K562 (cell line): ENCODE measurements around the gene COQ4. TPM values are rescaled to one million over a fixed set of nuclear protein-coding genes. Genes with fewer than 3 reads are reported as not detected.

ENCODE experiments used
- ATAC-seq: fragments of 200-7000 bp; cut with Tn5 transposase; 3 replicates; pipeline ENCODE4 v1.9.1; 2020; ENCODE audit warnings: moderate library complexity
- BruUV-seq: library from RNA; stranded (reverse); fragments of 400-500 nt; replicated peaks from 2 replicates; lab custom pipeline; 2021; lab: Mats Ljungman, UMichigan
- CTCF ChIA-PET: fragments of 300-600 bp; formaldehyde crosslinking; extraction: SDS; loops from one replicate; lab custom pipeline; 2021; ENCODE audit warnings: low intra/inter-chr PET ratio; lab: Yijun Ruan, JAX
- POLR2A ChIA-PET: fragments of 300-600, 350-650 bp; sonication (Branson Sonifier 250); formaldehyde crosslinking; extraction: SDS; loops from one replicate; lab custom pipeline; 2021; ENCODE audit warnings: antibody characterized with exemption, inconsistent platforms; lab: Yijun Ruan, JAX
- DNase-seq, 4 experiments: peaks; one replicate each; pipeline versions ENCODE4 v3.0.0 to v3.0.0-alpha.2; 2011 to 2018; ENCODE audit warnings: low spot score in 3 of 4, mixed read lengths in 3 of 4; ENCODE audit errors: extremely low read depth in 1 of 4
- FAIRE-seq: peaks from 2 replicates; lab custom pipeline; 2011; peaks lifted over from hg19 to GRCh38; lab: Jason Lieb, UNC
- H2AFZ ChIP-seq: 2 replicates; pipeline ENCODE4 v1.6.0; 2011; ENCODE audit warnings: low read depth, low read length, control low read depth, inconsistent platforms
- H3K27ac ChIP-seq: fragments of 200-600 bp; 3 replicates; pipeline ENCODE4 v1.8.0; 2011; ENCODE audit warnings: low read depth, mild to moderate bottlenecking, control low read depth, inconsistent platforms, low read length, moderate library complexity, mixed read lengths; ENCODE audit errors: extremely low read depth
- H3K27me3 ChIP-seq, 2 experiments: fragments of 300-600 bp in 1 of 2; 2 replicates in 1 of 2; 3 replicates in 1 of 2; pipeline versions ENCODE4 v1.6.0 to v1.8.0; 2011; ENCODE audit warnings: inconsistent platforms in 2 of 2, low read length in 2 of 2, mild to moderate bottlenecking in 1 of 2, mixed read lengths in 1 of 2, moderate library complexity in 1 of 2; ENCODE audit not compliant: control insufficient read depth in 2 of 2, insufficient read depth in 2 of 2
- H3K36me3 ChIP-seq: fragments of 300-600 bp; 3 replicates; pipeline ENCODE4 v1.8.0; 2011; ENCODE audit warnings: mild to moderate bottlenecking, low read length, inconsistent platforms; ENCODE audit not compliant: control insufficient read depth, insufficient read depth
- H3K4me1 ChIP-seq, 2 experiments: fragments of 200-600 bp in 1 of 2; replicated peaks in 1 of 2; 2 replicates in 1 of 2; 3 replicates in 1 of 2; pipeline versions ENCODE4 v1.5.1 to v1.8.0; 2011; ENCODE audit warnings: inconsistent platforms in 2 of 2, low read length in 2 of 2, mild to moderate bottlenecking in 1 of 2, mixed read lengths in 1 of 2, moderate library complexity in 1 of 2; ENCODE audit not compliant: control insufficient read depth in 2 of 2, insufficient read depth in 2 of 2
- H3K4me2 ChIP-seq: 2 replicates; pipeline ENCODE4 v1.6.1; 2011; ENCODE audit warnings: low read length, control low read depth, inconsistent platforms, mixed read lengths; ENCODE audit not compliant: insufficient read depth
- H3K4me3 ChIP-seq: fragments of 200-600 bp; sonication (generic), shearing (Covaris generic); 2 replicates; pipeline ENCODE4 v1.5.1; 2016; ENCODE audit warnings: control low read depth, inconsistent platforms
- H3K79me2 ChIP-seq: fragments of 200-600 bp; 3 replicates; pipeline ENCODE4 v1.8.0; 2011; ENCODE audit warnings: low read length, inconsistent platforms; ENCODE audit not compliant: control insufficient read depth, insufficient read depth
- H3K9ac ChIP-seq, 2 experiments: 2 replicates each; pipeline versions ENCODE4 v1.6.0 to v1.6.1; 2011; ENCODE audit warnings: low read depth in 2 of 2, low read length in 2 of 2, control low read depth in 1 of 2, inconsistent platforms in 1 of 2, mild to moderate bottlenecking in 1 of 2, mixed read lengths in 1 of 2; ENCODE audit not compliant: insufficient read depth in 1 of 2
- H3K9me1 ChIP-seq: one replicate; pipeline ENCODE4 v1.6.0; 2011; ENCODE audit warnings: inconsistent platforms, mild to moderate bottlenecking, low read length, moderate library complexity; ENCODE audit not compliant: control insufficient read depth, insufficient read depth
- H3K9me3 ChIP-seq: replicated peaks from 2 replicates; pipeline ENCODE4 v1.5.1; 2011; ENCODE audit warnings: low read depth, low read length, inconsistent platforms; ENCODE audit not compliant: control insufficient read depth, insufficient read depth
- H4K20me1 ChIP-seq: replicated peaks from 2 replicates; pipeline ENCODE4 v1.6.1; 2011; ENCODE audit warnings: low read length, inconsistent platforms, mixed read lengths; ENCODE audit not compliant: control insufficient read depth, insufficient read depth
- FOXJ2 ChIP-seq: fragments of 200-800 bp; sonication (Bioruptor generic); IDR thresholded peaks from 2 replicates; pipeline ENCODE4 v1.6.1; 2016; ENCODE audit warnings: missing genetic modification characterization, missing compliant biosample characterization
- HDAC2 ChIP-seq: fragments of 450-650 bp; IDR thresholded peaks from 2 replicates; pipeline ENCODE4 v1.6.1; 2016; ENCODE audit warnings: mild to moderate bottlenecking
- HMG20A ChIP-seq: fragments of 450-650 bp; formaldehyde crosslinking; conservative IDR thresholded peaks from 2 replicates; pipeline ENCODE4 v1.4.0; 2020; ENCODE audit warnings: mild to moderate bottlenecking, mixed read lengths
- HNRNPUL1 ChIP-seq: fragments of 200-400 bp; formaldehyde crosslinking; IDR thresholded peaks from 2 replicates; pipeline ENCODE4 v1.6.1; 2017; ENCODE audit warnings: low read length
- MAFF ChIP-seq: IDR thresholded peaks from 2 replicates; pipeline ENCODE4 v1.6.1; 2012; ENCODE audit warnings: low read length, improper control_type of control experiment
- MCM5 ChIP-seq: fragments of 450-650 bp; IDR thresholded peaks from 2 replicates; pipeline ENCODE4 v1.6.1; 2016; ENCODE audit warnings: low read depth
- NFATC3 ChIP-seq: fragments of 450-650 bp; IDR thresholded peaks from 2 replicates; pipeline ENCODE4 v1.6.1; 2017; ENCODE audit warnings: mild to moderate bottlenecking
- PML ChIP-seq: IDR thresholded peaks from 2 replicates; pipeline ENCODE4 v1.6.1; 2012; ENCODE audit warnings: low read length, inconsistent platforms
- PRMT5 ChIP-seq: sonication (generic); formaldehyde crosslinking; IDR thresholded peaks from 2 replicates; pipeline ENCODE4 v1.5.0; 2020; ENCODE audit warnings: missing genetic modification reagents
- RBM14 ChIP-seq: fragments of 200-400 bp; formaldehyde crosslinking; IDR thresholded peaks from 2 replicates; pipeline ENCODE4 v1.6.1; 2018; ENCODE audit warnings: low read depth, mild to moderate bottlenecking, low read length, moderate library complexity, borderline replicate concordance; ENCODE audit not compliant: insufficient read depth
- RFX5 ChIP-seq: IDR thresholded peaks from 2 replicates; pipeline ENCODE4 v1.6.1; 2011; ENCODE audit warnings: low read depth, mild to moderate bottlenecking, improper control_type of control experiment, low read length
- TCF7 ChIP-seq: sonication (generic); IDR thresholded peaks from 2 replicates; pipeline ENCODE4 v1.6.1; 2016; ENCODE audit warnings: antibody characterized with exemption, borderline replicate concordance
- WGBS: fragments of 100-300 bp; shearing (Covaris generic); methylation state at CpG from one replicate; pipeline ENCODE4 v1.1.6; 2016; ENCODE audit warnings: low coverage, mixed read lengths; ENCODE audit not compliant: insufficient coverage; ENCODE audit errors: missing lambda C conversion rate; 5-methylcytosine and 5-hydroxymethylcytosine counted together
- in situ Hi-C: fragments of 300-500 bp; cut with MboI; formaldehyde crosslinking; loops from 4 replicates; pipeline ENCODE4 v1.15.0; 2018; ENCODE audit warnings: inconsistent platforms, mixed read lengths
- intact Hi-C: fragments of 100-400 bp; cut with micrococcal nuclease; formaldehyde crosslinking; loops from 2 replicates; pipeline ENCODE4 v1.14.2; 2022
- polyA plus RNA-seq, 8 experiments: library from polyadenylated mRNA; depleted of rRNA in 4 of 8; stranded (reverse) in 5 of 8; unstranded in 3 of 8; fragments of >200 nt; fragmentation: Nextera tagmentation in 2 of 8; fragmentation: Illumina TruSeq in 1 of 8; extraction: Ambion mirVana in 2 of 8; extraction: Trizol in 1 of 8; gene quantifications; 2 replicates each; pipeline versions ENCODE4 v1.2.1 to v1.2.3, GENCODE V29; 2011 to 2014; ENCODE audit warnings: inconsistent platforms in 1 of 8, missing spikeins in 1 of 8
- total RNA-seq, 7 experiments: library from RNA; depleted of rRNA in 6 of 7; stranded (reverse); fragments of >200 nt in 6 of 7; fragmentation: Illumina TruSeq in 2 of 7; extraction: Trizol in 2 of 7; gene quantifications; 2 replicates each; pipeline versions ENCODE4 v1.2.1 to v1.2.3, GENCODE V29; 2011 to 2021; ENCODE audit warnings: low replicate concordance in 1 of 7
- TF ChIP-seq, protein P1 (sequence below): sonication (generic); formaldehyde crosslinking; IDR thresholded peaks from 2 replicates; pipeline ENCODE4 v1.8.0; 2022; ENCODE audit warnings: mild to moderate bottlenecking, missing genetic modification reagents
- TF ChIP-seq, protein P2 (sequence below), 2 experiments: fragments of 450-650 bp in 1 of 2; sonication (generic) in 1 of 2; formaldehyde crosslinking in 1 of 2; IDR thresholded peaks in 1 of 2; conservative IDR thresholded peaks in 1 of 2; 2 replicates each; pipeline versions ENCODE4 v1.6.1 to v1.8.1; 2016 to 2023; ENCODE audit warnings: mild to moderate bottlenecking in 2 of 2, moderate library complexity in 2 of 2, inconsistent platforms in 1 of 2, missing genetic modification reagents in 1 of 2

COQ4 gene
- total and polyA plus RNA-seq, 9 of the 15 experiments (the other 6 are each of a cell fraction or from before 2014, with no cell fraction given): 9.1 to 135 (median 67.2) TPM

DNA sequence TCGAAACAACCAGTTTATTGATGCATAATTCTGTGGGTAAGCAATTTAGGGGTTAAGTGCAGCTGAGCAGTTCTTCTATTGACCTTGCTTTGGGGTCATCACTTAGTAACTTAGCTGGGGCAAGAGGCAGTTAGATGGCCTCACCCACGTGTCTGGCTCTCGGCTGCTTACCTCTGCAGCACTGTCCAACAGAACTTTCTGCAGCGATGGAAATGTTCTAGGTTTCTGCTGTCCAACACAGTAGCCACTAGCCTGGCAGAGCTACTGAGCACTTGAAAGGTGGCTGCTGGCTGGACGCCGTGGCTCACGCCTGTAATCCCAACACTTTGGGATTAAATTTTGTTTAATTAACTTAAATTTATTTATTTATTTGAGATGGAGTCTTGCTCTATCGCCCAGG is 35.5 kb downstream of the COQ4 start:
- no peak overlapping the region; a peak in 1 of 4 replicates for H3K9ac ChIP-seq
- H3K27ac ChIP-seq: no peak overlapping the region
- no peak overlapping the region for H2AFZ ChIP-seq
- BruUV-seq: no TSS peak
- ChIA-PET CTCF (no interaction called here), POLR2A (interaction anchor here (0.6 kb wide), 1 partner anchor 315 kb away, joined by 3 read pairs; no protein-coding TSS in a partner anchor)
- peaks cover 25% of the 10 kb centered on the region; the same call in 2 of the 3 replicates for H3K36me3 ChIP-seq
- H3K4me1 ChIP-seq: peaks cover 9 to 35% of the 10 kb centered on the region in 2 experiments; a peak in 4 of 5 replicates
- in situ Hi-C loops: loop anchor here (25.0 kb wide), 1 partner anchor 596 kb away; no protein-coding TSS in a partner anchor
- intact Hi-C loops: no loop called here
- no peak overlapping the region for H3K4me2 ChIP-seq
- no peaks in the 10 kb centered on the region for H3K9me3 ChIP-seq
- no peaks in the 10 kb centered on the region for H3K79me2 ChIP-seq
- no peak for ATAC-seq
- H4K20me1 ChIP-seq: no peaks in the 10 kb centered on the region
- DNase-seq: no peak
- WGBS: 69% methylated on average over 8 of the region's 8 CpGs
- H3K4me3 ChIP-seq: no peak overlapping the region
- no peaks in the 10 kb centered on the region for H3K9me1 ChIP-seq
- H3K27me3 ChIP-seq: no peaks in the 10 kb centered on the region
- no peak for FAIRE-seq
- TF ChIP-seq RFX5 (no peak), MCM5 (no peak), FOXJ2 (tag) (no peak), HDAC2 (no peak), HNRNPUL1 (no peak), NFATC3 (no peak), PML (no peak), RBM14 (no peak), TCF7 (no peak), HMG20A (CRISPR knock-in tag) (no peak), PRMT5 (CRISPR knock-in tag) (no peak), MAFF (no peak)
- TF ChIP-seq, protein P1, sequence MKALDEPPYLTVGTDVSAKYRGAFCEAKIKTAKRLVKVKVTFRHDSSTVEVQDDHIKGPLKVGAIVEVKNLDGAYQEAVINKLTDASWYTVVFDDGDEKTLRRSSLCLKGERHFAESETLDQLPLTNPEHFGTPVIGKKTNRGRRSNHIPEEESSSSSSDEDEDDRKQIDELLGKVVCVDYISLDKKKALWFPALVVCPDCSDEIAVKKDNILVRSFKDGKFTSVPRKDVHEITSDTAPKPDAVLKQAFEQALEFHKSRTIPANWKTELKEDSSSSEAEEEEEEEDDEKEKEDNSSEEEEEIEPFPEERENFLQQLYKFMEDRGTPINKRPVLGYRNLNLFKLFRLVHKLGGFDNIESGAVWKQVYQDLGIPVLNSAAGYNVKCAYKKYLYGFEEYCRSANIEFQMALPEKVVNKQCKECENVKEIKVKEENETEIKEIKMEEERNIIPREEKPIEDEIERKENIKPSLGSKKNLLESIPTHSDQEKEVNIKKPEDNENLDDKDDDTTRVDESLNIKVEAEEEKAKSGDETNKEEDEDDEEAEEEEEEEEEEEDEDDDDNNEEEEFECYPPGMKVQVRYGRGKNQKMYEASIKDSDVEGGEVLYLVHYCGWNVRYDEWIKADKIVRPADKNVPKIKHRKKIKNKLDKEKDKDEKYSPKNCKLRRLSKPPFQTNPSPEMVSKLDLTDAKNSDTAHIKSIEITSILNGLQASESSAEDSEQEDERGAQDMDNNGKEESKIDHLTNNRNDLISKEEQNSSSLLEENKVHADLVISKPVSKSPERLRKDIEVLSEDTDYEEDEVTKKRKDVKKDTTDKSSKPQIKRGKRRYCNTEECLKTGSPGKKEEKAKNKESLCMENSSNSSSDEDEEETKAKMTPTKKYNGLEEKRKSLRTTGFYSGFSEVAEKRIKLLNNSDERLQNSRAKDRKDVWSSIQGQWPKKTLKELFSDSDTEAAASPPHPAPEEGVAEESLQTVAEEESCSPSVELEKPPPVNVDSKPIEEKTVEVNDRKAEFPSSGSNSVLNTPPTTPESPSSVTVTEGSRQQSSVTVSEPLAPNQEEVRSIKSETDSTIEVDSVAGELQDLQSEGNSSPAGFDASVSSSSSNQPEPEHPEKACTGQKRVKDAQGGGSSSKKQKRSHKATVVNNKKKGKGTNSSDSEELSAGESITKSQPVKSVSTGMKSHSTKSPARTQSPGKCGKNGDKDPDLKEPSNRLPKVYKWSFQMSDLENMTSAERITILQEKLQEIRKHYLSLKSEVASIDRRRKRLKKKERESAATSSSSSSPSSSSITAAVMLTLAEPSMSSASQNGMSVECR (CRISPR knock-in tag): no peak
- TF ChIP-seq, protein P2, sequence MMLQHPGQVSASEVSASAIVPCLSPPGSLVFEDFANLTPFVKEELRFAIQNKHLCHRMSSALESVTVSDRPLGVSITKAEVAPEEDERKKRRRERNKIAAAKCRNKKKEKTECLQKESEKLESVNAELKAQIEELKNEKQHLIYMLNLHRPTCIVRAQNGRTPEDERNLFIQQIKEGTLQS (IDR thresholded peaks at IDR 0.05): no peak
- TF ChIP-seq, protein P2 (CRISPR knock-in tag; conservative IDR thresholded peaks at IDR 0.05): no peak
